Fibroblast of lung (primary cell): ENCODE measurements around the gene KLHDC4. TPM values are rescaled to one million over a fixed set of nuclear protein-coding genes. Genes with fewer than 3 reads are reported as not detected.

Experiments used
- DNase-seq, 2 donors: peaks; one replicate each; pipeline versions ENCODE4 v3.0.0 to v3.0.0-alpha.2; 2010; ENCODE audit warnings: low read depth in 2 of 2
- H2AFZ ChIP-seq: 2 replicates; pipeline ENCODE4 v1.5.1; 2012; ENCODE audit warnings: low read length, control low read depth, inconsistent platforms
- H3K27ac ChIP-seq: 2 replicates; pipeline ENCODE4 v1.5.1; 2011; ENCODE audit warnings: low read length, control low read depth; ENCODE audit not compliant: insufficient read depth
- H3K27me3 ChIP-seq: 2 replicates; pipeline ENCODE4 v1.5.1; 2011; ENCODE audit warnings: mild to moderate bottlenecking, low read length; ENCODE audit not compliant: control insufficient read depth, insufficient read depth
- H3K36me3 ChIP-seq: 2 replicates; pipeline ENCODE4 v1.5.1; 2011; ENCODE audit warnings: low read length; ENCODE audit not compliant: control insufficient read depth, insufficient read depth
- H3K4me1 ChIP-seq: 2 replicates; pipeline ENCODE4 v1.5.1; 2011; ENCODE audit warnings: low read length; ENCODE audit not compliant: control insufficient read depth, insufficient read depth; ENCODE audit errors: extremely low read depth
- H3K4me2 ChIP-seq: 2 replicates; pipeline ENCODE4 v1.5.1; 2011; ENCODE audit warnings: low read length, control low read depth; ENCODE audit not compliant: insufficient read depth; ENCODE audit errors: extremely low read depth
- H3K4me3 ChIP-seq, 4 experiments: fragments of 200-600 bp in 1 of 4; sonication (generic) in 1 of 4; replicated peaks in 1 of 4; 2 replicates each; pipeline ENCODE4 v1.5.1; 2011 to 2016; ENCODE audit warnings: low read length in 4 of 4, low read depth in 3 of 4, mild to moderate bottlenecking in 3 of 4, control low read depth in 2 of 4, inconsistent platforms in 1 of 4, mixed read lengths in 1 of 4; ENCODE audit not compliant: insufficient read depth in 1 of 4; ENCODE audit errors: control extremely low read depth in 1 of 4
- H3K79me2 ChIP-seq: 2 replicates; pipeline ENCODE4 v1.5.1; 2012; ENCODE audit warnings: mild to moderate bottlenecking, low read length, inconsistent platforms; ENCODE audit not compliant: control insufficient read depth, insufficient read depth
- H3K9ac ChIP-seq: 2 replicates; pipeline ENCODE4 v1.5.1; 2011; ENCODE audit warnings: mild to moderate bottlenecking, low read length, control low read depth; ENCODE audit not compliant: insufficient read depth
- H3K9me3 ChIP-seq: 2 replicates; pipeline ENCODE4 v1.5.1; 2012; ENCODE audit warnings: low read depth, low read length; ENCODE audit not compliant: control insufficient read depth, insufficient read depth
- H4K20me1 ChIP-seq: 2 replicates; pipeline ENCODE4 v1.5.1; 2011; ENCODE audit warnings: low read length; ENCODE audit not compliant: control insufficient read depth, insufficient read depth; ENCODE audit errors: extremely low read depth
- CTCF ChIP-seq, 2 donors: IDR thresholded peaks in 1 of 2; conservative IDR thresholded peaks in 1 of 2; 1 replicate in 1 of 2; 2 replicates in 1 of 2; pipeline ENCODE4 v1.5.1; 2011 to 2012; ENCODE audit warnings: low read length in 2 of 2, control low read depth in 1 of 2, inconsistent platforms in 1 of 2, low read depth in 1 of 2, mild to moderate bottlenecking in 1 of 2
- EZH2 ChIP-seq: IDR thresholded peaks from 2 replicates; pipeline ENCODE4 v1.5.1; 2012; ENCODE audit warnings: low read length, control low read depth, mild to moderate bottlenecking; ENCODE audit errors: missing control alignments
- polyA plus RNA-seq, 2 donors: library from polyadenylated mRNA; depleted of rRNA in 1 of 2; stranded (reverse) in 1 of 2; unstranded in 1 of 2; fragments of >200 nt; gene quantifications; 2 replicates each; pipeline ENCODE4 v1.2.1, GENCODE V29; 2011 to 2012; ENCODE audit warnings: missing spikeins in 1 of 2
- total RNA-seq: library from RNA; depleted of rRNA; stranded (reverse); fragments of >200 nt; gene quantifications from 2 replicates; pipeline ENCODE4 v1.2.1, GENCODE V29; 2014

Gene KLHDC4
- total and polyA plus RNA-seq, 2 donors (not counting 1 experiment from before 2014, with no cell fraction given), result 7.3 to 17.8 TPM

GRCh38 chr16:87708881-87709638, 56.7 kb downstream of the KLHDC4 start:
- Histone ChIP-seq H3K27me3 (no peaks in the 10 kb centered on the region), H3K4me1 (no peaks in the 10 kb centered on the region), H3K79me2 (no peaks in the 10 kb centered on the region), H3K9me3 (no peaks in the 10 kb centered on the region), H2AFZ (no peak overlapping the region), H3K9ac (no peak overlapping the region), H4K20me1 (no peaks in the 10 kb centered on the region), H3K4me3 (no peak overlapping the region), H3K4me2 (no peak overlapping the region), H3K36me3 (no peaks in the 10 kb centered on the region), H3K27ac (no peak overlapping the region)
- TF ChIP-seq EZH2, result no peak
- TF ChIP-seq CTCF (conservative IDR thresholded peaks at IDR 0.05 in 1 of 2, IDR thresholded peaks at IDR 0.05 in 1 of 2; ENCODE audit: low read depth in 1 of 2, low read length in 2 of 2), result no peak
- DNase-seq, result no peak

GRCh38 chr16:87707714-87708580, 57.8 kb downstream of the KLHDC4 start:
- H3K9me3 ChIP-seq, result no peaks in the 10 kb centered on the region
- H3K4me3 ChIP-seq, result no peak overlapping the region
- no peak overlapping the region for H3K4me2 ChIP-seq
- H3K9ac ChIP-seq, result no peak overlapping the region
- no peaks in the 10 kb centered on the region for H3K27me3 ChIP-seq
- H2AFZ ChIP-seq, result no peak overlapping the region
- TF ChIP-seq CTCF (conservative IDR thresholded peaks at IDR 0.05 in 1 of 2, IDR thresholded peaks at IDR 0.05 in 1 of 2; ENCODE audit: low read depth in 1 of 2, low read length in 2 of 2), result no peak
- no peak for TF ChIP-seq EZH2
- no peak overlapping the region for H3K27ac ChIP-seq
- peaks cover 2% of the 10 kb centered on the region for H3K36me3 ChIP-seq
- H3K4me1 ChIP-seq, result no peaks in the 10 kb centered on the region
- no peaks in the 10 kb centered on the region for H3K79me2 ChIP-seq
- DNase-seq, result no peak
- H4K20me1 ChIP-seq, result no peaks in the 10 kb centered on the region

- no peak for DNase-seq
- Histone ChIP-seq H3K9ac (no peak overlapping the region), H3K79me2 (no peaks in the 10 kb centered on the region), H3K4me2 (no peak overlapping the region), H2AFZ (no peak overlapping the region), H3K27ac (no peak overlapping the region), H3K4me1 (no peaks in the 10 kb centered on the region), H3K4me3 (no peak overlapping the region), H3K9me3 (no peaks in the 10 kb centered on the region), H3K36me3 (peaks cover 2% of the 10 kb centered on the region), H3K27me3 (no peaks in the 10 kb centered on the region), H4K20me1 (no peaks in the 10 kb centered on the region)
- TF ChIP-seq CTCF (conservative IDR thresholded peaks at IDR 0.05 in 1 of 2, IDR thresholded peaks at IDR 0.05 in 1 of 2; ENCODE audit: low read depth in 1 of 2, low read length in 2 of 2) (no peak), EZH2 (no peak)
Observed at GRCh38 chr16:87707097-87707496, 58.7 kb downstream of the KLHDC4 start.
